Thyroid gland (tissue), 4 donors: ENCODE measurements around the gene LRBA. TPM values are rescaled to one million over a fixed set of nuclear protein-coding genes. Genes with fewer than 3 reads are reported as not detected.
A peak's percentile ranks its signal among the peaks of the same experiment; 100 is the strongest.

Experiments used
- DNase-seq, 2 donors: peaks; one replicate each; pipeline ENCODE4 v3.0.0-alpha.2; 2019
- H3K27ac ChIP-seq, 3 donors: fragments of 200-600 bp; sonication (generic); 1 replicate in 2 of 3; 2 replicates in 1 of 3; pipeline ENCODE4 v1.5.1; 2016 to 2019; ENCODE audit warnings: mild to moderate bottlenecking in 1 of 3, moderate library complexity in 1 of 3
- H3K27me3 ChIP-seq: fragments of 200-600 bp; sonication (generic); one replicate; pipeline ENCODE4 v1.5.1; 2019
- H3K36me3 ChIP-seq, 2 donors: fragments of 200-600 bp; sonication (generic); one replicate each; pipeline ENCODE4 v1.5.1; 2016 to 2019
- H3K4me1 ChIP-seq, 2 donors: fragments of 200-600 bp; sonication (generic); one replicate each; pipeline ENCODE4 v1.5.1; 2017 to 2019
- H3K4me3 ChIP-seq, 3 donors: fragments of 200-600 bp; sonication (generic); replicated peaks in 1 of 3; 1 replicate in 2 of 3; 2 replicates in 1 of 3; pipeline ENCODE4 v1.5.1; 2016; ENCODE audit warnings: mild to moderate bottlenecking in 1 of 3
- H3K9me3 ChIP-seq: fragments of 200-600 bp; sonication (generic); one replicate; pipeline ENCODE4 v1.5.1; 2017
- POLR2A ChIP-seq, 2 donors: fragments of 450-650 bp; IDR thresholded peaks; one replicate each; pipeline ENCODE4 v1.6.1; 2017; ENCODE audit warnings: antibody characterized with exemption in 2 of 2, mild to moderate bottlenecking in 2 of 2, moderate library complexity in 1 of 2
- WGBS, 2 donors: methylation state at CpG; one replicate each; pipeline ENCODE4 v1.1.5; 2017; 5-methylcytosine and 5-hydroxymethylcytosine counted together
- intact Hi-C: fragments of 100-400 bp; cut with DNase I; formaldehyde crosslinking; loops from one replicate; pipeline ENCODE4 v1.15.1; 2023
- total RNA-seq, 4 donors: library from RNA; depleted of rRNA; stranded (reverse); fragments of >200 nt; gene quantifications; one replicate each; pipeline ENCODE4 v1.2.3, GENCODE V29; 2016
- TF ChIP-seq, protein P1 (sequence below), 6 experiments: fragments of 200-600 bp in 3 of 6; fragments of 450-650 bp in 3 of 6; sonication (generic) in 3 of 6; IDR thresholded peaks; one replicate each; pipeline ENCODE4 v1.5.1; 2016 to 2019; ENCODE audit warnings: antibody characterized with exemption in 6 of 6, mild to moderate bottlenecking in 2 of 6, inconsistent platforms in 1 of 6, moderate library complexity in 1 of 6

Gene LRBA
- total RNA-seq, 4 donors from 2014 or later: 98.9 to 127 (median 113) TPM

DNA sequence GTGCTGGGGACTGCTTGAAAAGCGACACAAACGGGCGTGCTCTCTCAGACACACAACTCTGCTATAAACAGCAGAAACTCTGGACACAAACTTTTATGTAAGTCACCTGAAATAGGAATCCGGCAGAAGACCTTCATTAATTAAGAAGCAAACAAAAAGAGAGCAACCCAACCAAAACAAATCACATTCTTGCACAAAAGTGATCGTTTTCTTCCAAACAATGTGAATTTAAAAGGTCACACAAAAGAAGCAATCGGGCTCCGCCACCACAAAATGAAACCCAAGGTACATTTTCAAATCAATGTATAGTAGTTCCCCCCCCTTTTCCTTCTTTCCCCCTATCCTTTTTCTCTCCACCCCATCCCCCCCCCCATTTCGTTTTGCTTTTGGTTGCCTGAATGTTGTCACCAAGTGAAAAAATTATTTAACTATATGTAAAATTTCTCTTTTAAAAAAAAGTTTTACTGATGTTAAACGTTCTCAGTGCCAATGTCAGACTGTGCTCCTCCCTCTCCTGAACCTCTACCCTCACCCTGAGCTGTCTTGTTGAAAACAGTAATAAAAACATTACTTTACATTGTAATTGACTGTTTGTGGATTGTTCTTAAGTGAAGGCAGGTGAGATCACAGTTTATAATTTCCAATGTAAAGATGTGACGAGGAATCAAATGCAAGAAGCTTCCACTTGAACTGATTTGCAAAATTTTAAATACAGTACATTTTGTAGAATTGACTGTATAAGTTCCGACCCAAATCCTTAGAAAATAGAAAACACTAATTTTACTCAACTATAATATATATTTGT, 430.8 kb downstream of the LRBA start:
- no peak for DNase-seq
- H3K27me3 ChIP-seq: no peaks in the 10 kb centered on the region
- H3K9me3 ChIP-seq: no peaks in the 10 kb centered on the region
- H3K4me3 ChIP-seq: peak overlapping the region in 2 of 3 donors; percentile 1 to 20
- intact Hi-C loops: no loop called here
- TF ChIP-seq, protein P1, sequence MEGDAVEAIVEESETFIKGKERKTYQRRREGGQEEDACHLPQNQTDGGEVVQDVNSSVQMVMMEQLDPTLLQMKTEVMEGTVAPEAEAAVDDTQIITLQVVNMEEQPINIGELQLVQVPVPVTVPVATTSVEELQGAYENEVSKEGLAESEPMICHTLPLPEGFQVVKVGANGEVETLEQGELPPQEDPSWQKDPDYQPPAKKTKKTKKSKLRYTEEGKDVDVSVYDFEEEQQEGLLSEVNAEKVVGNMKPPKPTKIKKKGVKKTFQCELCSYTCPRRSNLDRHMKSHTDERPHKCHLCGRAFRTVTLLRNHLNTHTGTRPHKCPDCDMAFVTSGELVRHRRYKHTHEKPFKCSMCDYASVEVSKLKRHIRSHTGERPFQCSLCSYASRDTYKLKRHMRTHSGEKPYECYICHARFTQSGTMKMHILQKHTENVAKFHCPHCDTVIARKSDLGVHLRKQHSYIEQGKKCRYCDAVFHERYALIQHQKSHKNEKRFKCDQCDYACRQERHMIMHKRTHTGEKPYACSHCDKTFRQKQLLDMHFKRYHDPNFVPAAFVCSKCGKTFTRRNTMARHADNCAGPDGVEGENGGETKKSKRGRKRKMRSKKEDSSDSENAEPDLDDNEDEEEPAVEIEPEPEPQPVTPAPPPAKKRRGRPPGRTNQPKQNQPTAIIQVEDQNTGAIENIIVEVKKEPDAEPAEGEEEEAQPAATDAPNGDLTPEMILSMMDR (IDR thresholded peaks at IDR 0.05): no peak
- no peak for TF ChIP-seq POLR2A (IDR thresholded peaks at IDR 0.05)
- peak overlapping the region in 1 of 3 donors; percentile 55 for H3K27ac ChIP-seq
- H3K36me3 ChIP-seq: no peaks in the 10 kb centered on the region
- WGBS, 2 donors: 58 to 72% methylated on average over 11 of the region's 11 CpGs
- no peaks in the 10 kb centered on the region for H3K4me1 ChIP-seq

DNA sequence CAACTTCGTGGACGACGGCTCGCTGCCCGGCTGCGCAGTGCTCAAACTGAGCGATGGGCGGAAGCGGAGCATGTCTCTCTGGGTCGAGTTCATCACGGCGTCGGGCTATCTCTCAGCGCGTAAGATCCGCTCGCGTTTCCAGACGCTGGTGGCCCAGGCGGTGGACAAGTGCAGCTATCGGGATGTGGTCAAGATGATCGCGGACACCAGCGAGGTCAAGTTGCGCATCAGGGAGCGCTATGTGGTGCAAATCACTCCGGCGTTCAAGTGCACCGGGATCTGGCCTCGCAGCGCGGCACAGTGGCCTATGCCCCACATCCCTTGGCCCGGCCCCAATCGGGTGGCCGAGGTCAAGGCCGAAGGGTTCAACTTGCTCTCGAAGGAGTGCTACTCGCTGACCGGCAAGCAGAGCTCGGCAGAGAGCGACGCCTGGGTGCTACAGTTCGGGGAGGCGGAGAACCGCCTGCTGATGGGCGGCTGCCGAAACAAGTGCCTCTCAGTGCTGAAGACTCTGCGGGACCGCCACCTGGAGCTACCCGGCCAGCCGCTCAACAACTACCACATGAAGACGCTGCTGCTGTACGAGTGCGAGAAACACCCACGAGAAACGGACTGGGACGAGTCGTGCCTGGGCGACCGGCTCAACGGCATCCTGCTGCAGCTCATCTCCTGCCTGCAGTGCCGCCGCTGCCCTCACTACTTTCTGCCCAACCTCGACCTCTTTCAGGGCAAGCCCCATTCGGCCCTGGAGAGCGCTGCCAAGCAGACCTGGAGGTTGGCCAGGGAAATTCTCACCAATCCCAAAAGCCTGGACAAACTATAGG, 431.6 kb downstream of the LRBA start:
- Histone ChIP-seq H3K4me1 (no peaks in the 10 kb centered on the region), H3K27ac (peak overlapping the region in 1 of 3 donors; percentile 55), H3K9me3 (no peaks in the 10 kb centered on the region), H3K4me3 (peak overlapping the region; percentile 1 to 20 (median 11)), H3K36me3 (no peaks in the 10 kb centered on the region), H3K27me3 (no peaks in the 10 kb centered on the region)
- WGBS, 2 donors: 19 to 33% methylated on average over 8 to 40 of the region's 66 CpGs
- DNase-seq: peak; percentile 69 to 71
- TF ChIP-seq POLR2A (IDR thresholded peaks at IDR 0.05): no peak
- TF ChIP-seq, protein P1 (IDR thresholded peaks at IDR 0.05): peak in 2 of 6 experiments; percentile 20 to 27
- intact Hi-C loops: no loop called here

DNA sequence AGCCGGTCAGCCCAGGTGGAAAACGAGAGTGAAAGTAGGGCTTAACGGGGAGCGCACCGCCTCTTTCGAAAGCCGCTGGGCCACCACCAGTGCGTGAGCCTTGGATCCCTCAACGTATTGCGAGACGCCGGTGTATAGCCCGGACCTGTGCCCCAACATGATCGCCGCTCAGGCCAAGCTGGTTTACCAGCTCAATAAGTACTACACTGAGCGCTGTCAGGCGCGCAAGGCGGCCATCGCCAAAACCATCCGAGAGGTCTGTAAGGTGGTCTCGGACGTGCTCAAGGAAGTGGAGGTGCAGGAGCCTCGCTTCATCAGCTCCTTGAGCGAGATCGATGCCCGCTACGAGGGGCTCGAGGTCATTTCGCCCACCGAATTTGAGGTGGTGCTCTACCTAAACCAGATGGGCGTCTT, 432.2 kb downstream of the LRBA start:
- no peaks in the 10 kb centered on the region for H3K27me3 ChIP-seq
- TF ChIP-seq, protein P1 (IDR thresholded peaks at IDR 0.05): no peak
- no peak for TF ChIP-seq POLR2A (IDR thresholded peaks at IDR 0.05)
- H3K27ac ChIP-seq: peak overlapping the region in 1 of 3 donors; percentile 55
- intact Hi-C loops: no loop called here
- no peaks in the 10 kb centered on the region for H3K9me3 ChIP-seq
- H3K4me3 ChIP-seq: peak overlapping the region in 1 of 3 donors; percentile 5
- no peaks in the 10 kb centered on the region for H3K4me1 ChIP-seq
- no peaks in the 10 kb centered on the region for H3K36me3 ChIP-seq
- WGBS, 2 donors: 54 to 81% methylated on average over 31 to 32 of the region's 32 CpGs
- no peak for DNase-seq

DNA sequence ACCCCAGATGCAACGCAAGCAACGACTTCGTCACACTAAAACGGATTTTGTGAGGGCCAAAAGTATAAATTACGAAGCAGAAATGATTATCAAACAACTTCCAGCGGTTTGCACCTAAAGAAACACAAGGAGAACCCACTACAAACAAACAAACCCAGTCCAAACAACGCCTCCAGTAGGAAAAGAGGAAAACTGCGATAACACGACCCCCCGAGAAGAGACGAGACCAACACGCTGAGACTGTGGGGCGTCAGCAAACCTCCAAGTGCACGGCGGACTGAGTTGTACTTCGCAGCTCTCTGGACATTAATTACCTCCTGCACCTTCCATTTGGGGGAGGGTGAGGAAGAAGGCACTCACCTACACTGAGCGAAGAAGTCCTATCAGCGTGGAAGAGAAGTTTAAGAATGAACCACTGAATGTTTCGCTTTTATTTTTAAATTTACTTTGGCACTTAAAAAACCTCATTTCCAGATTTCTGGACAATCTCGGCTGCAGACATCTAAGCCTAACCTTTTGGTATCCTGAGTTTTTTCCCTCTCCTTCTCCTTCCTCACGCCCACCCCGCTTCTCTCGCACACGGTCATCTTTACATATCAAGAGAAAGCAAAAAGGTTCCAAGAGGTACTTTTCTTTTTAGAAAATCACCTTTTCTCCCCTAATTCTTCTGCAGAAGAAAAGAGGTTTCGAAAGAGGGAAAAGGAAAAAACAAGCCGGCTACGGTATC, 432.8 kb downstream of the LRBA start, which contains the start of gene MAB21L2:
MAB21L2 (plus strand) TSS at position 6 of the 727 bp plus-strand sequence. CDS start 879 bp downstream, outside the sequence.
- TF ChIP-seq, protein P1 (IDR thresholded peaks at IDR 0.05): no peak
- no peak for TF ChIP-seq POLR2A (IDR thresholded peaks at IDR 0.05)
- no peak for DNase-seq
- intact Hi-C loops: no loop called here

More for the DNA sequence above, 432.8 kb downstream of the LRBA start, which contains the start of gene MAB21L2:
- Histone ChIP-seq H3K27ac (peak within 1 kb of the TSS in 1 of 3 donors; percentile 55), H3K36me3 (no peaks in the 10 kb centered on the region), H3K9me3 (no peaks in the 10 kb centered on the region), H3K27me3 (no peaks in the 10 kb centered on the region), H3K4me1 (no peaks in the 10 kb centered on the region), H3K4me3 (peak within 1 kb of the TSS in 1 of 3 donors; percentile 5)
- 74 to 84% methylated on average over 27 of the region's 27 CpGs for WGBS, 2 donors
